ENCODE data around the gene MGLL.
A peak's percentile ranks its signal among the peaks of the same experiment; 100 is the strongest.

MGLL gene

GRCh38 chr3:127772273-127772672, 50.0 kb downstream of the MGLL start:
- DNase-seq: no peak

DNA sequence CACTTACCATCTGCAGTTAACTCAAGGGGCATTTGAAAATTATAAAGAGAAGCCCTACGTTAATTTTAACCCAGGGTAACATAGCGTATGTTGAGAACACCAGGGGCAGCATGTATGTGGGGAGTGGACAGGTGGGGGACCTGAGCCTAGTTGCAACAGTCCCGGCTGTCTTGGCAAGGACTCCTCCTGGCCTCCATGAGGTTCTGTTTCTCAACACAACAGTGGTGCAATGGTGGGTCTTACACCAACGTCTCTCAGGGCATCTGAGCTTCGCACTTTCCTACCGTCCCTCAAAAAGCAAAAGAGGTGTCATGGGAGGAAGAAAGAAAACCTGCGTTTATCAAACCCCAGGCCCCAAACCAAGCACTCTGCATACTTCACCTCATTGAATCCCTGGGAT, 50.6 kb downstream of the MGLL start:
- no peak for DNase-seq

GRCh38 chr3:127770671-127771355, 51.5 kb downstream of the MGLL start:
- DNase-seq: no peak

DNA sequence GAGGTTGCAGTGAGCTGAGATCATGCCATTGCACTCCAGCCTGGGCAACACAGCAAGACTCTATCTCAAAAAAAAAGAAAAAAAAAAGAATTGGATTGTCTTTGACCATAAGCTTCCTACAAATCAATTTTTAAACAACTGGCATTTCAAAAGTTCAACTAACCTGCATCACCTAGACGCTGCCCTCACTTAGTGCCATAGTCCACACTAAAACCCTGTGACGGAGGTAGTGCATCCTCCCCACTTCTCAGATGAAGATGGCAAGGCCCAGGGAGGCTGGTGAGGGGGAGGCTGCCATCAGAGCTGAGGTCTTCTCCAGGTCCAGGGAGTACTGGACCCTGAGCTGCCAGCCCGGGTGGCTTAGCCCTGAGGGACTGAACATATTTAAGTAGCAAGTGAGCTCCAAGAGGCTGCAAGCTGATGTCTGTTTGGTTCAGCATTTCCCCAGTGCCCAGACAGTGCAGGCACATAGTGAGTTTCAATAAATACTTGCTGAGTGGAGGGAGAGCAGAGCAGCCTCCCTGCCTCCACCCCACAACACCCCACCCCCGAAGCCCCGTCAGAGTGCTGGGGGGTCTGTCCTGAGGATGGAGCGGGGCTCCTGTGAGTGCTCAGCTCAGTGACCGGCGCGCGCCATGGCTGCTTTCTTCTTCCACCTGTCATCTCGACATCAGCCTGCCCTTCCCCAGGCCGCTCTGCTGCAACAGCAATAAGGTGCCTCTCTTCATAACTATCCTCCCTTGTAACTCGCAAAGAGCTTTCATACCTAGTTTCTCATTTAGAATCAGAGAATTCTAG, 52.8 kb downstream of the MGLL start:
- DNase-seq: no peak

DNA sequence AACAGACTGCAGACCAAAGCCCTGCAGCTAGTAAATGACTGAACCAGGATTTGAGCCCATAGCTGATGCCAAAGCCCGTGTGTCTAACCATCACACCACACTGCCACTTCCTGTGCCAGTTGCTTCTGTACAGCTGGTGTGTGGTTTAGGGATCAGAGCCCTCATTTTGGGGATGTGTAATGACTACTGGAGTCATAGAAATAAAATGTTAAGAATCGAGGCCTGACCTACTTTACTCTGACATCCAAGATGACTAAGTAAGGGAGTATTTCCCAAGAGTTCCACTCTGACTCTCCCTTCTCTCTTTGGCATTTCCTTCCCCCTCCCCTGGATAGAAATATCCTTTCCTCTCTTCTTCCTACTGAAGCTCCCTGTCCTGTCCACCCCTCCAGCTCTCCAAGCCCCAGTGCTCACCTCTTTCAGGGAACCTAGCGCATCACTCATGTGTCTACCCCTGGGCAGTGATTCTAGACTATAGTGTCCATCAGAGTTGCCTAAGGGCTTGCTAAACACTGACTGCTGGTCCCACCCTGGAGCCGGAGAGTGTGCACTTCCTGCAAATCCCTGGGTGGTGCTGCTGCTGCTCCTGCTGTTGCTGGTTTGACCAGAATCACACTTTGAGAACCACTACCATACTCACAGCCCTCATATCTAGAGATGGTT, 53.8 kb downstream of the MGLL start:
- peak; percentile 97 for DNase-seq

DNA sequence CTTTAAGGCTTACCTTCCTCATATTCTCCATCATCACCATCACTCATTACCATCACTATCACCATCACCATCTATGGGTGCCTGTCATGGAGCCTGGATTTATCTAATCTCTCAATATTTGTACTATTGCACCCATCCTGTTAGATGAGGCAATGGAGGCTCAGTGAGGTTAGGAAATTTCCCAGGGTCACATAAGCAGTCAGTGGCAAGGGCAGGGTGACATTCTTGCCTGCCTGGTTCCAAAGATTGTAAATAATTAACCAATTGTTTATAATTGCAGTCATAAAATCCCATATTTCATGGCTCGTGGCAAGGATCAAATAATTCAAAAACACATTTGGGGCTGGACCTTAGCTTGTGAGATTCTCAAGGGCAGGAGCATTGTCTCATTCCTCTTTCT, 55.2 kb downstream of the MGLL start:
- no peak for DNase-seq

- no peak for DNase-seq
Measured at GRCh38 chr3:127765735-127766134, 56.6 kb downstream of the MGLL start.

DNA sequence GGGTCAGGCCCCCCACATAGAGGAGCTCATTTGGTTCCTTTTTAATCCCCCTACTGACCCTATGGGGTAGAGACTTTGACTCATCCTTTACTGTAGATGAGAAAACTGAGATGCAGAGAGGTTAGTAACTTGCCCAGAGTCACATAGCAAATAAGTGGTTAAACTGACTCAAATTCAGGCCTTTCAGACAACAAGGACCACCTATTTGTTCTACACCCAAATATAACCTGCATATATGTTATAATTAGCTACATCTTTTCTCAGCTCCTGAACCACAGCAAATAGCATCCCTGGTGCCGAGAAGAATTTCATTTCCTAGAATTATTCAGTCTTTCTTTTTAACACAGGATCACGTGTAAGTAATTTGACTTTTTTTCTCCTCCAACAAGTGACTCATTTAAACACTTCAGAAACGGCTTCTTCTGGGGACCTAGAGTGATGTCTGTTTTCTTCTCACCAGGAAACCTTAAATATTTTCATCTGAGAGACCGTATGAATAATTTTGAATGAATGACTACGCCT, 57.4 kb downstream of the MGLL start:
- peak; percentile 66 for DNase-seq

DNA sequence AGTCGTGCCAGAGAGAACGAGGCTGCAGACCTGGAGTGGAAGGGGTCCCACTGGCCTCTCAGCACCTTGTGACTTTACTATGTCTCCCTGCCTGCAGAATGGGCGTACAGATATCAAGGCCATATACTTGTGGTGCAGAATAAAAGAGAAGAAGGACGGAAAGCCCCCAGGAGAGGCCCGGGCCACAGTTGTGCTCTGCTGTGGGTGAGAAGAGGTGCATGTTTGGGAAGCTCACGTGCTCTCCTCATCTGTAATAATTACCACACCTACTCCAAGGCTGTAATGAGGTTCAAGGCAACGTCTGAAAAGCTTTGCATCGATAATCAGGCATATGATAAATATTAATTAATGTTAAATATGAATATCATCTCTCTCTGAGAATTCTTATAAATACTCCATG, 58.0 kb downstream of the MGLL start:
- no peak for DNase-seq

DNA sequence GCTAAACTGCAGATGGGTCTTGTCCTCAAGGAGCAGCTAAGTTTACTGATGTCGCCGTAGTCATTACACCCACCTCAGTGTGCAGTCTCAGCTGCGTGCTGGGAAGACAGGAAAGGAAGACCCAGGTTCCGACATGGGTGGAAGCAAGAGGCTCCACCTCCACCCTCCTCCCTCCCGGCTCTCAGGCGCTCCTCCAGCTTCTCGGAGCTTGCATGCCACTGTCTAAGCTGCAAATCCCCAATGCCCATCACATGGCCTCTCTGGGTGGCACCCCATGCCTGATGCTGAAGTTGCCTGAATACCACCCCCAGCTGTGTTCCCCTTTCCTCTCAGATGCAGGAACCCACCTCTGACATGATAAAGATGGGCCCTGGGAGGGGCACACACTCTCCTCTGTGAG, 58.5 kb downstream of the MGLL start:
- DNase-seq: no peak

GRCh38 chr3:127763337-127763736, 59.0 kb downstream of the MGLL start:
- no peak for DNase-seq

DNA sequence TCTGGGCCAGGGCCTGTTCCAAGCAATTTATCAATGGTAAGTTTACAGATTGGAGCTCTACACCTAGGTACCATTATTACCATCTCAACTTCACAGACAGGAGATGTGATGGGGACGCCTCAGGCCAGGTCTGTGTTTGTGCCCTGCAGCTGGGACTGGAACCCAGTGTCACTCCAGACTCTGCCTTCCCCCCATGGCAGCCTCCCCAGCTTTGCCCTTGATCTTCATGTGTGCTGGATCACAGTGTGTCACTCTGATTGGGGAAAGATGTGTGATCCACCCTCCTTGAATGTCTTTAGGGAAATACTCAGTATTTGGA, 59.6 kb downstream of the MGLL start:
- DNase-seq: no peak

GRCh38 chr3:127762077-127762786, 60.1 kb downstream of the MGLL start:
- no peak for DNase-seq

GRCh38 chr3:127761441-127761801, 60.9 kb downstream of the MGLL start:
- DNase-seq: no peak

- no peak for DNase-seq
Measured at GRCh38 chr3:127760791-127761440, 61.4 kb downstream of the MGLL start.

DNA sequence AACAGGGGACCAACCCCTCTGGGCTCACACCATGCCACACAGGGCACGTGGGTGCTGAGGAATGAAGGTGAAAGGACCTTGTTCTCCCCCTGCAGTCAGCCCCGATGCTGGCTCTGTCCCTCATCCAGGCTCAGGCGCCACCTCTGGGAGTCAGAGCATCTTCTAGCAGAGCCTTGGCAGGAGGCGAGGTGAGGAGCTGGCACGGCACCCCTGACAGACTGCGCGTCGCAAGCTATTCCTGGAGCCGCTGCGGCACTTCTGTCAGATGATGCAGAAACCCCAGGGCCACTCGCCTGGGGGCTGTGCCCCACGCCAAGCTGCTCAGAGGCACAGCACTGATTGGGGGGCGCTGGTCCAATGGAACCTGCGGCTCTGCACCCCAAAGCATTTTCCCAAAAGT, 62.0 kb downstream of the MGLL start:
- no peak for DNase-seq

DNA sequence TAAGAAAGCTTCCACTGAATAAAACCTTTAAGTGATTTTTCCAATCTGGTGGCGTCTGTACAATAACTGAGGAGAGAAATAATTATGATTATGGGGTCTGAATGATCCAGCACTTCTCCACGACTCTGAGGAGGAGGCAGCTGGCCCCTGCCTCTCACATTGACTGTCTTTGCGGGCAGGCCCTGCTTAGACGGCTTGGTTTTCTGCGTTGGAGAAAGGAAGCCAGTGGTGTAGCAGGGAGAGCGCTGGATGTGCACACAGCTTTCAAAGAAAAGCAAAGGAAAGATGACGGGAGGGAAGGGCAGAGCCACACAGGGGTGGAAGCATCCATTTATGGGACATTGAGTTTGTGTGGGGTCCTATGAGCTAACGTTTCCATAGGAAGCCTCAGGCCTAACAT, 62.5 kb downstream of the MGLL start:
- no peak for DNase-seq

DNA sequence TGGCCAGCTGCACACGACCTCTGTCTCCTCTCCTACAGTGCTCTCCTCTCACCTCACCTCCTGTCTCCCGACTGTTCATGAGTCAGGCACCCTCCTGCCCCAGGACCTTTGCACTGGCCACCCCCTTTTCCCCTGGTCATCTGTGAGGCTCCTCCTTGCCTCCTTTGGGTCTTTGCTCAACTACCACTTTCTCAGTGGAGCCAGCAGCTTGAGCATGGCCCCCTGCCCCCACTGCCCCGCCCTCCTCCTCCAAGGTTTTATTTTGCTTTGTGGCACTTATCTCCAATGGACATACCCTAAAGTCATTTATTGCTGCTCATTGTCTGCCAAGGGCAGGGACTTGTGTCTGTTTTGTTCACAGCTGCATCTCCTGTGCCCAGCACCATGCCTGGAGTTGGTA, 64.3 kb downstream of the MGLL start:
- DNase-seq: no peak

GRCh38 chr3:127755305-127755681, 67.0 kb downstream of the MGLL start:
- no peak for DNase-seq

GRCh38 chr3:127754411-127755304, 67.7 kb downstream of the MGLL start:
- no peak for DNase-seq

GRCh38 chr3:127753898-127754410, 68.4 kb downstream of the MGLL start:
- no peak for DNase-seq

All from fibroblast of skin of abdomen (primary cell).